Measurements from ENCODE around the gene KCNT2.

- TF ChIP-seq CTCF (IDR thresholded peaks at IDR 0.05 in 4 of 5, conservative IDR thresholded peaks at IDR 0.05 in 1 of 5) (no peak), POLR2A (IDR thresholded peaks at IDR 0.05) (no peak)
Measured at GRCh38 chr1:196513821-196514220, 94.4 kb downstream of the KCNT2 start.

Measured in gastrocnemius medialis (tissue), 4 donors.